Activated naive CD4-positive, alpha-beta T cell treated with anti-CD3 and anti-CD28 coated beads, Interleukin-2, amount 50 U/mL, for 24 hours (primary cell): ENCODE measurements around the gene CNNM1.

Experiments
- H3K27ac Mint-ChIP-seq: one replicate; pipeline ENCODE4 v1.8.0; 2021; ENCODE audit warnings: mild to moderate bottlenecking, mixed read lengths
- H3K27me3 Mint-ChIP-seq: one replicate; pipeline ENCODE4 v1.8.0; 2021; ENCODE audit warnings: mixed read lengths
- H3K36me3 Mint-ChIP-seq: one replicate; pipeline ENCODE4 v1.8.0; 2021; ENCODE audit warnings: mixed read lengths
- H3K4me1 Mint-ChIP-seq: one replicate; pipeline ENCODE4 v1.8.0; 2021; ENCODE audit warnings: mixed read lengths
- H3K4me3 Mint-ChIP-seq: one replicate; pipeline ENCODE4 v1.8.0; 2021; ENCODE audit warnings: mild to moderate bottlenecking, mixed read lengths
- H3K9me3 Mint-ChIP-seq: one replicate; pipeline ENCODE4 v1.8.0; 2021; ENCODE audit warnings: mixed read lengths

The CNNM1 gene

GRCh38 chr10:99347672-99348071 is 18.5 kb downstream of the CNNM1 start:
- Mint-ChIP-seq H3K4me3 (no peak overlapping the region), H3K9me3 (no peaks in the 10 kb centered on the region), H3K27ac (no peak overlapping the region), H3K27me3 (peaks cover 4% of the 10 kb centered on the region), H3K36me3 (no peaks in the 10 kb centered on the region), H3K4me1 (no peaks in the 10 kb centered on the region)

GRCh38 chr10:99353182-99353581 is 24.0 kb downstream of the CNNM1 start:
- Mint-ChIP-seq H3K9me3 (no peaks in the 10 kb centered on the region), H3K4me1 (no peaks in the 10 kb centered on the region), H3K36me3 (no peaks in the 10 kb centered on the region)

GRCh38 chr10:99357691-99358090 is 28.5 kb downstream of the CNNM1 start:
- Mint-ChIP-seq H3K4me3 (no peak overlapping the region), H3K4me1 (no peaks in the 10 kb centered on the region), H3K27ac (no peak overlapping the region), H3K27me3 (peaks cover 7% of the 10 kb centered on the region), H3K36me3 (no peaks in the 10 kb centered on the region), H3K9me3 (no peaks in the 10 kb centered on the region)

More at GRCh38 chr10:99353182-99353581, 24.0 kb downstream of the CNNM1 start:
- H3K4me3 Mint-ChIP-seq = no peak overlapping the region
- no peak overlapping the region for H3K27ac Mint-ChIP-seq
- H3K27me3 Mint-ChIP-seq = peaks cover 8% of the 10 kb centered on the region

GRCh38 chr10:99358101-99358500 is 28.9 kb downstream of the CNNM1 start:
- Mint-ChIP-seq H3K4me1 (no peaks in the 10 kb centered on the region), H3K4me3 (no peak overlapping the region), H3K27ac (no peak overlapping the region), H3K27me3 (peaks cover 7% of the 10 kb centered on the region), H3K36me3 (no peaks in the 10 kb centered on the region), H3K9me3 (no peaks in the 10 kb centered on the region)

- Mint-ChIP-seq H3K27ac (no peak overlapping the region), H3K36me3 (no peaks in the 10 kb centered on the region), H3K4me1 (no peaks in the 10 kb centered on the region), H3K9me3 (no peaks in the 10 kb centered on the region), H3K27me3 (no peaks in the 10 kb centered on the region), H3K4me3 (no peak overlapping the region)
Observed at GRCh38 chr10:99360934-99361333, 31.8 kb downstream of the CNNM1 start.

- H3K27me3 Mint-ChIP-seq = peaks cover 7% of the 10 kb centered on the region
- no peaks in the 10 kb centered on the region for H3K4me1 Mint-ChIP-seq
- no peak overlapping the region for H3K27ac Mint-ChIP-seq
- no peak overlapping the region for H3K4me3 Mint-ChIP-seq
- H3K36me3 Mint-ChIP-seq = no peaks in the 10 kb centered on the region
- no peaks in the 10 kb centered on the region for H3K9me3 Mint-ChIP-seq
Observed at GRCh38 chr10:99364125-99364524, 35.0 kb downstream of the CNNM1 start.

- H3K9me3 Mint-ChIP-seq = no peaks in the 10 kb centered on the region
- no peaks in the 10 kb centered on the region for H3K36me3 Mint-ChIP-seq
- H3K4me1 Mint-ChIP-seq = no peaks in the 10 kb centered on the region
- H3K4me3 Mint-ChIP-seq = no peak overlapping the region
- peaks cover 14% of the 10 kb centered on the region for H3K27me3 Mint-ChIP-seq
- H3K27ac Mint-ChIP-seq = no peak overlapping the region
Observed at GRCh38 chr10:99365311-99365710, 36.2 kb downstream of the CNNM1 start.

GRCh38 chr10:99365736-99366135 is 36.6 kb downstream of the CNNM1 start:
- no peak overlapping the region for H3K4me3 Mint-ChIP-seq
- H3K36me3 Mint-ChIP-seq = no peaks in the 10 kb centered on the region
- no peak overlapping the region for H3K27ac Mint-ChIP-seq
- peaks cover 16% of the 10 kb centered on the region for H3K27me3 Mint-ChIP-seq
- no peaks in the 10 kb centered on the region for H3K9me3 Mint-ChIP-seq
- H3K4me1 Mint-ChIP-seq = no peaks in the 10 kb centered on the region

GRCh38 chr10:99366666-99367065 is 37.5 kb downstream of the CNNM1 start:
- Mint-ChIP-seq H3K4me3 (no peak overlapping the region), H3K27ac (no peak overlapping the region), H3K27me3 (peaks cover 16% of the 10 kb centered on the region), H3K4me1 (peaks cover 4% of the 10 kb centered on the region), H3K9me3 (no peaks in the 10 kb centered on the region), H3K36me3 (no peaks in the 10 kb centered on the region)

GRCh38 chr10:99368646-99369045 is 39.5 kb downstream of the CNNM1 start:
- peaks cover 18% of the 10 kb centered on the region for H3K27me3 Mint-ChIP-seq
- no peaks in the 10 kb centered on the region for H3K9me3 Mint-ChIP-seq
- H3K36me3 Mint-ChIP-seq = no peaks in the 10 kb centered on the region
- H3K4me1 Mint-ChIP-seq = peaks cover 4% of the 10 kb centered on the region
- H3K4me3 Mint-ChIP-seq = no peak overlapping the region
- H3K27ac Mint-ChIP-seq = no peak overlapping the region

- Mint-ChIP-seq H3K4me1 (peaks cover 4% of the 10 kb centered on the region), H3K9me3 (no peaks in the 10 kb centered on the region), H3K27ac (no peak overlapping the region), H3K4me3 (no peak overlapping the region), H3K27me3 (peaks cover 18% of the 10 kb centered on the region), H3K36me3 (no peaks in the 10 kb centered on the region)
Observed at GRCh38 chr10:99369126-99369525, 40.0 kb downstream of the CNNM1 start.

- Mint-ChIP-seq H3K36me3 (no peaks in the 10 kb centered on the region), H3K4me1 (peaks cover 4% of the 10 kb centered on the region), H3K27ac (no peak overlapping the region), H3K9me3 (no peaks in the 10 kb centered on the region), H3K27me3 (peaks cover 18% of the 10 kb centered on the region), H3K4me3 (no peak overlapping the region)
Observed at GRCh38 chr10:99369551-99369950, 40.4 kb downstream of the CNNM1 start.

GRCh38 chr10:99370993-99371392 is 41.8 kb downstream of the CNNM1 start:
- no peak overlapping the region for H3K4me3 Mint-ChIP-seq
- no peaks in the 10 kb centered on the region for H3K9me3 Mint-ChIP-seq
- no peak overlapping the region for H3K27ac Mint-ChIP-seq
- H3K27me3 Mint-ChIP-seq = peaks cover 18% of the 10 kb centered on the region
- no peaks in the 10 kb centered on the region for H3K36me3 Mint-ChIP-seq
- peaks cover 4% of the 10 kb centered on the region for H3K4me1 Mint-ChIP-seq

- H3K27me3 Mint-ChIP-seq = peaks cover 15% of the 10 kb centered on the region
- H3K27ac Mint-ChIP-seq = no peak overlapping the region
- no peaks in the 10 kb centered on the region for H3K9me3 Mint-ChIP-seq
- no peaks in the 10 kb centered on the region for H3K36me3 Mint-ChIP-seq
- no peak overlapping the region for H3K4me3 Mint-ChIP-seq
- H3K4me1 Mint-ChIP-seq = peaks cover 4% of the 10 kb centered on the region
Observed at GRCh38 chr10:99372546-99373271, 43.6 kb downstream of the CNNM1 start.

GRCh38 chr10:99374526-99374925 is 45.4 kb downstream of the CNNM1 start:
- no peak overlapping the region for H3K4me3 Mint-ChIP-seq
- H3K4me1 Mint-ChIP-seq = peaks cover 4% of the 10 kb centered on the region
- no peaks in the 10 kb centered on the region for H3K36me3 Mint-ChIP-seq
- peaks cover 8% of the 10 kb centered on the region for H3K27me3 Mint-ChIP-seq
- no peak overlapping the region for H3K27ac Mint-ChIP-seq
- H3K9me3 Mint-ChIP-seq = no peaks in the 10 kb centered on the region

- Mint-ChIP-seq H3K9me3 (no peaks in the 10 kb centered on the region), H3K27ac (no peak overlapping the region), H3K4me3 (no peak overlapping the region), H3K27me3 (peaks cover 5% of the 10 kb centered on the region), H3K36me3 (no peaks in the 10 kb centered on the region), H3K4me1 (peaks cover 4% of the 10 kb centered on the region)
Observed at GRCh38 chr10:99374972-99375371, 45.8 kb downstream of the CNNM1 start.

- Mint-ChIP-seq H3K4me3 (no peak overlapping the region), H3K36me3 (no peaks in the 10 kb centered on the region), H3K4me1 (peaks cover 4% of the 10 kb centered on the region), H3K9me3 (no peaks in the 10 kb centered on the region), H3K27ac (no peak overlapping the region), H3K27me3 (peaks cover 6% of the 10 kb centered on the region)
Observed at GRCh38 chr10:99375426-99375825, 46.3 kb downstream of the CNNM1 start.
